Lower leg skin (tissue), 3 donors: ENCODE data around the gene AMOTL1.

ENCODE experiments used
- POLR2A ChIP-seq, 2 donors: fragments of 450-650 bp; IDR thresholded peaks; one replicate each; pipeline ENCODE4 v1.6.1; 2016 to 2017; ENCODE audit warnings: antibody characterized with exemption in 2 of 2, mild to moderate bottlenecking in 1 of 2, moderate library complexity in 1 of 2
- TF ChIP-seq, protein P1 (sequence below), 3 donors: fragments of 450-650 bp; IDR thresholded peaks; one replicate each; pipeline ENCODE4 v1.5.1; 2016; ENCODE audit warnings: antibody characterized with exemption in 3 of 3, mild to moderate bottlenecking in 3 of 3, moderate library complexity in 2 of 3

DNA sequence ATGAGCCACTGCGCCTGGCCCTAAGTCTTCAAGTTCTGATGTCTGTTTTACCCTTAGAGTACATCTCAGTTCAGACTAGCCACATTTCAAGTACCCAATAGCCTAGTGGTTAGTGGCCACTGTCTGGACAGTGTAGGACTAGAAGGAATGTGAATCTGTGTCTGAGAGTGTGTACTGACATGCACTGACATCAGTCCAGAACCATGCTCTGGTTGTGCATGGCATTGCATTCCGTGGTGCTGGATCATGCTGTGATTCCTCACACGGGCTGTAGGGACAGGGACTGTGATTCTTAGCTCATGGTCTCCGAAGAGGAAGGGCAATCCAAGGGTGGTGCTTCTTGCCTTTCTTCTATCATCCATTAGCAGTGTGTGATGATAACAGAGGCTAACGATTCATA, 41.1 kb downstream of the AMOTL1 start:
- TF ChIP-seq POLR2A (IDR thresholded peaks at IDR 0.05): no peak
- TF ChIP-seq, protein P1, sequence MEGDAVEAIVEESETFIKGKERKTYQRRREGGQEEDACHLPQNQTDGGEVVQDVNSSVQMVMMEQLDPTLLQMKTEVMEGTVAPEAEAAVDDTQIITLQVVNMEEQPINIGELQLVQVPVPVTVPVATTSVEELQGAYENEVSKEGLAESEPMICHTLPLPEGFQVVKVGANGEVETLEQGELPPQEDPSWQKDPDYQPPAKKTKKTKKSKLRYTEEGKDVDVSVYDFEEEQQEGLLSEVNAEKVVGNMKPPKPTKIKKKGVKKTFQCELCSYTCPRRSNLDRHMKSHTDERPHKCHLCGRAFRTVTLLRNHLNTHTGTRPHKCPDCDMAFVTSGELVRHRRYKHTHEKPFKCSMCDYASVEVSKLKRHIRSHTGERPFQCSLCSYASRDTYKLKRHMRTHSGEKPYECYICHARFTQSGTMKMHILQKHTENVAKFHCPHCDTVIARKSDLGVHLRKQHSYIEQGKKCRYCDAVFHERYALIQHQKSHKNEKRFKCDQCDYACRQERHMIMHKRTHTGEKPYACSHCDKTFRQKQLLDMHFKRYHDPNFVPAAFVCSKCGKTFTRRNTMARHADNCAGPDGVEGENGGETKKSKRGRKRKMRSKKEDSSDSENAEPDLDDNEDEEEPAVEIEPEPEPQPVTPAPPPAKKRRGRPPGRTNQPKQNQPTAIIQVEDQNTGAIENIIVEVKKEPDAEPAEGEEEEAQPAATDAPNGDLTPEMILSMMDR (IDR thresholded peaks at IDR 0.05): no peak
